Measurements from ENCODE around the gene NINJ1. TPM values are rescaled to one million over a fixed set of nuclear protein-coding genes. Genes with fewer than 3 reads are reported as not detected.

The NINJ1 gene
- total RNA-seq, 1 experiment from 2014 or later = 26.7 TPM

- no peak for ATAC-seq
- no peak for DNase-seq (ENCODE audit: low read depth, low spot score)
- Histone ChIP-seq H3K4me3 (ENCODE audit: low read depth in 2 of 2, low read length in 2 of 2) (no peak overlapping the region), H3K27ac (ENCODE audit: low read length) (no peak overlapping the region), H3K27me3 (ENCODE audit: control insufficient read depth, insufficient read depth, low read length) (no peaks in the 10 kb centered on the region), H3K36me3 (ENCODE audit: control insufficient read depth, insufficient read depth, low read length) (no peaks in the 10 kb centered on the region), H3K9me3 (ENCODE audit: control insufficient read depth, insufficient read depth, low read depth, low read length) (no peaks in the 10 kb centered on the region), H3K4me1 (ENCODE audit: control insufficient read depth, insufficient read depth, low read length) (no peaks in the 10 kb centered on the region)
- ChIA-PET CTCF (interaction anchor here (0.6 kb wide), 1 partner anchor 665 kb away, joined by 4 read pairs; no protein-coding TSS in a partner anchor), POLR2A (no interaction called here)
- intact Hi-C loops (cut with micrococcal nuclease; ENCODE audit: unreplicated experiment) (loop anchor here (10.0 kb wide), 1 partner anchor 397 kb away; no protein-coding TSS in a partner anchor), in situ Hi-C loops (cut with HindIII; ENCODE audit: low pct_unique_long_range_greater_than_20kb, low sequenced_read_pairs) (no loop called here)
- TF ChIP-seq REST (IDR thresholded peaks at IDR 0.05; ENCODE audit: insufficient read depth in 1 of 2, low read depth in 2 of 2, low read length in 1 of 2) (no peak), POLR2AphosphoS5 (IDR thresholded peaks at IDR 0.05; ENCODE audit: low read depth, low read length) (no peak), SIN3A (IDR thresholded peaks at IDR 0.05; ENCODE audit: borderline replicate concordance, insufficient read depth, low read depth, low read length) (no peak), TCF7L2 (IDR thresholded peaks at IDR 0.05; ENCODE audit: low read depth, low read length) (no peak), CTCF (IDR thresholded peaks at IDR 0.05) (no peak)
- BruUV-seq (replicated peaks) = no TSS peak
Observed at GRCh38 chr9:93167838-93168237, 33.8 kb upstream of the NINJ1 start.

GRCh38 chr9:93167185-93167584 is 33.1 kb upstream of the NINJ1 start:
- TF ChIP-seq POLR2AphosphoS5 (IDR thresholded peaks at IDR 0.05; ENCODE audit: low read depth, low read length) (no peak), CTCF (IDR thresholded peaks at IDR 0.05) (no peak), TCF7L2 (IDR thresholded peaks at IDR 0.05; ENCODE audit: low read depth, low read length) (no peak), SIN3A (IDR thresholded peaks at IDR 0.05; ENCODE audit: borderline replicate concordance, insufficient read depth, low read depth, low read length) (no peak), REST (IDR thresholded peaks at IDR 0.05; ENCODE audit: insufficient read depth in 1 of 2, low read depth in 2 of 2, low read length in 1 of 2) (no peak)
- no peak overlapping the region for H3K27ac ChIP-seq (ENCODE audit: low read length)
- DNase-seq (ENCODE audit: low read depth, low spot score) = no peak
- H3K36me3 ChIP-seq (ENCODE audit: control insufficient read depth, insufficient read depth, low read length) = no peaks in the 10 kb centered on the region
- H3K27me3 ChIP-seq (ENCODE audit: control insufficient read depth, insufficient read depth, low read length) = no peaks in the 10 kb centered on the region
- BruUV-seq (replicated peaks) = no TSS peak
- no peak for ATAC-seq
- H3K4me1 ChIP-seq (ENCODE audit: control insufficient read depth, insufficient read depth, low read length) = no peaks in the 10 kb centered on the region
- intact Hi-C loops (cut with micrococcal nuclease; ENCODE audit: unreplicated experiment) = loop anchor here (10.0 kb wide), 1 partner anchor 398 kb away; no protein-coding TSS in a partner anchor
- H3K9me3 ChIP-seq (ENCODE audit: control insufficient read depth, insufficient read depth, low read depth, low read length) = no peaks in the 10 kb centered on the region
- ChIA-PET POLR2A (no interaction called here), CTCF (no interaction called here)
- no peak overlapping the region for H3K4me3 ChIP-seq (ENCODE audit: low read depth in 2 of 2, low read length in 2 of 2)
- in situ Hi-C loops (cut with HindIII; ENCODE audit: low pct_unique_long_range_greater_than_20kb, low sequenced_read_pairs) = no loop called here
